Measurements from ENCODE around the gene BMF. TPM values are rescaled to one million over a fixed set of nuclear protein-coding genes. Genes with fewer than 3 reads are reported as not detected.
A peak's percentile ranks its signal among the peaks of the same experiment; 100 is the strongest.

The BMF gene
- polyA plus RNA-seq, 2 of the 4 experiments (the other 2 are of a cell fraction) = 1.4 to 1.6 TPM

DNA sequence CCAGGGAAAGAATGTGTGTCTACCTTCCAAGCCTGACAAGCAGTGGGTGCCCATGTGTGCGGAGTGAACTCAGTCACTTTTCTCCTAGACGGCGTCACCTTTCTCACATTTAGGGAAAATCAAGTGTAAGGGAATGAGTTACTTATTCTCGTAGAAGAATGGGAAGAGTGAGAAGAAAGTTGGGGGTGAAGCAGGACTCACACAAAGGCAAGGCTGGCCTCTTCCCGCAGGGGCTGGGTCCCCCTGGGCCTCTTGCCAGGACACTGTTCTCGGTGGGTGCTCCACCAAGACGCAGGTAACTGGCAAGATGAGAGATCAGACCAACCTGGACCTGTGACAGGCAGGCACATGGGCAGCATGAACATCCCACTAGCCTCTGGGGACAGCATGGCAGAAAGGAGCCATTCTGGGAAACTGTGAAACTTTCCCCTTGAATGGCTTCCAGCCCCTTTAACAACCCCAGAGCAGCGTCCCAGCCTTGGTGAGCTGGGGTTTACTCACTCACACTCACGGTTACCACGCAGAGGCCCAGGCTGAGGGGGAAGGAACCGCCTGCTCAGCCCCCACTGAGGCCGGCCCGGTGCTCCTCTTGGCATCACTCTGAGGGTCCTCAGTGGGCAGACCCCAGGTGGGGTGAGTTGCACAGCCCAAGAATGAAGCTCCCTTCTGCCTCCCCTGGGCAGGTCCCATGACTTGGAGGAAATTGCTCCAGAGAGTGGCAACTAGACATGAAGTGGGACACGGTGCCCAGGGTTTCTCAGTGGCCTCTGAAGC is 54.7 kb downstream of the BMF start:
- ATAC-seq = no peak
- ChIA-PET CTCF (interaction anchor here (1.0 to 3.3 kb wide), 4 partner anchors 8 to 163 kb away, joined by 4 to 18 read pairs (median 8); no protein-coding TSS in a partner anchor), POLR2A (no interaction called here)
- FAIRE-seq = no peak
- H3K27ac ChIP-seq = no peak overlapping the region
- H3K9me3 ChIP-seq = no peaks in the 10 kb centered on the region
- H3K4me1 ChIP-seq = peaks cover 7% of the 10 kb centered on the region; the same call in 1 of the 3 replicates
- WGBS (ENCODE audit: missing lambda C conversion rate) = 93% methylated on average over 10 of the region's 14 CpGs
- no peak overlapping the region for H3K4me3 ChIP-seq
- H3K4me2 ChIP-seq = no peak overlapping the region
- no peak for DNase-seq (ENCODE audit: low read depth in 1 of 2, low spot score in 1 of 2)
- TF ChIP-seq MAFK (IDR thresholded peaks at IDR 0.05; ENCODE audit: partially characterized antibody) (no peak), FOSB (CRISPR knock-in tag; IDR thresholded peaks at IDR 0.05) (no peak), NR3C1 (IDR thresholded peaks at IDR 0.05) (no peak), HEYL (CRISPR knock-in tag; IDR thresholded peaks at IDR 0.05) (no peak)
- TF ChIP-seq, protein P1, sequence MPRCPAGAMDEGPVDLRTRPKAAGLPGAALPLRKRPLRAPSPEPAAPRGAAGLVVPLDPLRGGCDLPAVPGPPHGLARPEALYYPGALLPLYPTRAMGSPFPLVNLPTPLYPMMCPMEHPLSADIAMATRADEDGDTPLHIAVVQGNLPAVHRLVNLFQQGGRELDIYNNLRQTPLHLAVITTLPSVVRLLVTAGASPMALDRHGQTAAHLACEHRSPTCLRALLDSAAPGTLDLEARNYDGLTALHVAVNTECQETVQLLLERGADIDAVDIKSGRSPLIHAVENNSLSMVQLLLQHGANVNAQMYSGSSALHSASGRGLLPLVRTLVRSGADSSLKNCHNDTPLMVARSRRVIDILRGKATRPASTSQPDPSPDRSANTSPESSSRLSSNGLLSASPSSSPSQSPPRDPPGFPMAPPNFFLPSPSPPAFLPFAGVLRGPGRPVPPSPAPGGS (IDR thresholded peaks at IDR 0.05) = no peak

- no peak overlapping the region for H3K4me3 ChIP-seq
- POLR2A ChIA-PET = no interaction called here
- CTCF ChIA-PET = interaction anchor here (1.2 to 3.3 kb wide), 5 partner anchors 10 to 226 kb away, joined by 4 to 18 read pairs (median 8); partner anchors contain the start of gene BMF
- H3K9me3 ChIP-seq = no peaks in the 10 kb centered on the region
- 73% methylated on average over 12 of the region's 12 CpGs for WGBS (ENCODE audit: missing lambda C conversion rate)
- H3K4me2 ChIP-seq = no peak overlapping the region
- no peak overlapping the region for H3K27ac ChIP-seq
- ATAC-seq (peak in 1 of 2 experiments; percentile 25; a peak in 2 of 6 replicates), DNase-seq (ENCODE audit: low read depth in 1 of 2, low spot score in 1 of 2) (no peak), FAIRE-seq (no peak)
- TF ChIP-seq SREBF2 (IDR thresholded peaks at IDR 0.05) (no peak), REST (IDR thresholded peaks at IDR 0.05) (no peak), MAFK (IDR thresholded peaks at IDR 0.05; ENCODE audit: partially characterized antibody) (no peak), RAD21 (conservative IDR thresholded peaks at IDR 0.05 in 1 of 2, IDR thresholded peaks at IDR 0.05 in 1 of 2) (peak in 1 of 2 experiments; percentile 35; a peak in 2 of 5 replicates), SMC3 (IDR thresholded peaks at IDR 0.05) (no peak), FOSB (CRISPR knock-in tag; IDR thresholded peaks at IDR 0.05) (no peak)
- peaks cover 9% of the 10 kb centered on the region; the same call in 2 of the 3 replicates for H3K4me1 ChIP-seq
Observed at GRCh38 chr15:40053079-40053830, 55.4 kb downstream of the BMF start.

DNA sequence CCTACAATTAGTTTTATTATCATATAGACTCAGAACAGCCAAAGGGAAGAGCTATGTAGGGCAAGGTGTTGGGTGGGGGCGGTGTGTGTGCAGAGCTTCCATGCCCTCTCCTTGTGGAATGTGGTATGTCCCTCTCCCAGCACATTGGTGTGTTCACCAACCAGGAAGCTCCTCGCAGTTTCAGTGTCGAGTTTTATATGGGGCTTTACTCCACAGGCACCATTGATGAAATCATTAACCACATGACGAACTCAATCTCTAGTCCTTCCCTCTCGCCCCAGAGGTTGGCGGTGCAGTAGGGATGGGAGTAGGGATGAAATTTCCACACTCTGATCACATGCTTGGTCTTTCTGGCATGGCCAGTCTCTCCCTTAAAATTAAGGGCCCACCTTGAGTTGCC is 56.1 kb downstream of the BMF start:
- Histone ChIP-seq H3K4me1 (peaks cover 15% of the 10 kb centered on the region), H3K27ac (no peak overlapping the region), H3K4me2 (no peak overlapping the region), H3K4me3 (no peak overlapping the region), H3K9me3 (no peaks in the 10 kb centered on the region)
- ATAC-seq = no peak
- no peak for TF ChIP-seq JUNB (IDR thresholded peaks at IDR 0.05)
- CTCF ChIA-PET = interaction anchor here (1.2 to 3.3 kb wide), 5 partner anchors 11 to 227 kb away, joined by 4 to 18 read pairs (median 8); partner anchors contain the start of gene BMF
- POLR2A ChIA-PET = no interaction called here
- DNase-seq (ENCODE audit: low read depth in 1 of 2, low spot score in 1 of 2) = no peak
- 75% methylated on average over 6 of the region's 6 CpGs for WGBS (ENCODE audit: missing lambda C conversion rate)
- FAIRE-seq = no peak
